Liver (tissue), 9 donors: ENCODE measurements around the gene PHF20. TPM values are rescaled to one million over a fixed set of nuclear protein-coding genes. Genes with fewer than 3 reads are reported as not detected.
"Not testable (repeated sequence)": the region's sequence is repeated elsewhere in the genome, so short reads cannot be mapped to it uniquely, and the experiment has no call there.

Source experiments
- DNase-seq: peaks from one replicate; pipeline ENCODE4 v3.0.0-alpha.2; 2017; ENCODE audit warnings: low spot score
- H3K27ac ChIP-seq, 2 donors: one replicate each; pipeline ENCODE4 v1.7.0; 2013; ENCODE audit warnings: inconsistent platforms in 2 of 2, low read length in 2 of 2, control low read depth in 1 of 2, low read depth in 1 of 2, mild to moderate bottlenecking in 1 of 2
- H3K27me3 ChIP-seq, 4 donors: one replicate each; pipeline versions ENCODE4 v1.6.1 to v1.7.0; 2013; ENCODE audit warnings: low read length in 3 of 4, inconsistent platforms in 1 of 4, mild to moderate bottlenecking in 1 of 4, moderate library complexity in 1 of 4; ENCODE audit not compliant: control insufficient read depth in 4 of 4, insufficient read depth in 4 of 4
- H3K36me3 ChIP-seq, 4 donors: one replicate each; pipeline versions ENCODE4 v1.6.1 to v1.7.0; 2013; ENCODE audit warnings: low read length in 3 of 4, mild to moderate bottlenecking in 3 of 4, low read depth in 1 of 4, moderate library complexity in 1 of 4; ENCODE audit not compliant: control insufficient read depth in 4 of 4, insufficient read depth in 3 of 4
- H3K4me1 ChIP-seq, 4 donors: one replicate each; pipeline versions ENCODE4 v1.6.1 to v1.7.0; 2013; ENCODE audit warnings: low read length in 3 of 4, mild to moderate bottlenecking in 3 of 4, moderate library complexity in 1 of 4; ENCODE audit not compliant: control insufficient read depth in 4 of 4, insufficient read depth in 4 of 4
- H3K4me3 ChIP-seq, 3 donors: one replicate each; pipeline versions ENCODE4 v1.6.1 to v1.7.0; 2013; ENCODE audit warnings: low read length in 3 of 3, control low read depth in 1 of 3, low read depth in 1 of 3, mild to moderate bottlenecking in 1 of 3
- H3K9ac ChIP-seq, 2 donors: one replicate each; pipeline ENCODE4 v1.7.0; 2013; ENCODE audit warnings: low read length in 2 of 2, mild to moderate bottlenecking in 2 of 2, moderate library complexity in 2 of 2, control low read depth in 1 of 2, low read depth in 1 of 2
- H3K9me3 ChIP-seq, 4 donors: one replicate each; pipeline versions ENCODE4 v1.6.1 to v1.7.0; 2013; ENCODE audit warnings: low read length in 3 of 4; ENCODE audit not compliant: control insufficient read depth in 4 of 4
- EGR1 ChIP-seq, 2 donors: IDR thresholded peaks; 2 replicates each; pipeline ENCODE4 v1.6.1; 2016 to 2018; ENCODE audit warnings: antibody characterized with exemption in 2 of 2, low read depth in 2 of 2
- FOXA1 ChIP-seq: IDR thresholded peaks from 2 replicates; pipeline ENCODE4 v1.6.1; 2016; ENCODE audit warnings: antibody characterized with exemption
- GABPA ChIP-seq, 2 donors: IDR thresholded peaks in 1 of 2; conservative IDR thresholded peaks in 1 of 2; 2 replicates each; pipeline ENCODE4 v1.6.1; 2016; ENCODE audit warnings: antibody characterized with exemption in 2 of 2, mild to moderate bottlenecking in 1 of 2, moderate library complexity in 1 of 2
- HNF4A ChIP-seq, 2 donors: conservative IDR thresholded peaks; 2 replicates each; pipeline ENCODE4 v1.6.1; 2016; ENCODE audit warnings: antibody characterized with exemption in 2 of 2, mild to moderate bottlenecking in 2 of 2
- RXRA ChIP-seq, 2 donors: IDR thresholded peaks; 2 replicates each; pipeline ENCODE4 v1.6.1; 2017 to 2018; ENCODE audit warnings: antibody characterized with exemption in 2 of 2, mild to moderate bottlenecking in 1 of 2
- SP1 ChIP-seq: IDR thresholded peaks from 2 replicates; pipeline ENCODE4 v1.6.1; 2018; ENCODE audit warnings: antibody characterized with exemption, mild to moderate bottlenecking
- WGBS: extraction: QIAGEN DNeasy Blood & Tissue Kit; methylation state at CpG from one replicate; pipeline ENCODE4 v1.1.7; 2013; 5-methylcytosine and 5-hydroxymethylcytosine counted together
- polyA plus RNA-seq, 2 donors: library from polyadenylated mRNA; stranded (reverse) in 1 of 2; unstranded in 1 of 2; fragments of 200-250 nt in 1 of 2; fragments of >200 nt in 1 of 2; fragmentation: Nextera tagmentation in 1 of 2; extraction: Ambion mirVana in 1 of 2; gene quantifications; one replicate each; pipeline versions ENCODE4 v1.2.1 to v1.2.3, GENCODE V29; 2013 to 2015
- total RNA-seq, 2 donors: library from RNA; depleted of rRNA; stranded (reverse); fragments of >200 nt; gene quantifications; one replicate each; pipeline ENCODE4 v1.2.3, GENCODE V29; 2014
- TF ChIP-seq, protein P1 (sequence below): IDR thresholded peaks from 2 replicates; pipeline ENCODE4 v1.6.1; 2016; ENCODE audit warnings: antibody characterized with exemption, mild to moderate bottlenecking
- TF ChIP-seq, protein P2 (sequence below): IDR thresholded peaks from 2 replicates; pipeline ENCODE4 v1.6.1; 2016; ENCODE audit warnings: antibody characterized with exemption
- TF ChIP-seq, protein P3 (sequence below): IDR thresholded peaks from 2 replicates; pipeline ENCODE4 v1.6.1; 2016; ENCODE audit warnings: antibody characterized with exemption
- donor health status: healthy.
- donor health status: healthy.
- donor health status: healthy.
- donor health status: healthy.
- donor health status: healthy.

Gene PHF20
- total and polyA plus RNA-seq, 4 donors, result 5.1 to 11.7 (median 10.3) TPM

DNA sequence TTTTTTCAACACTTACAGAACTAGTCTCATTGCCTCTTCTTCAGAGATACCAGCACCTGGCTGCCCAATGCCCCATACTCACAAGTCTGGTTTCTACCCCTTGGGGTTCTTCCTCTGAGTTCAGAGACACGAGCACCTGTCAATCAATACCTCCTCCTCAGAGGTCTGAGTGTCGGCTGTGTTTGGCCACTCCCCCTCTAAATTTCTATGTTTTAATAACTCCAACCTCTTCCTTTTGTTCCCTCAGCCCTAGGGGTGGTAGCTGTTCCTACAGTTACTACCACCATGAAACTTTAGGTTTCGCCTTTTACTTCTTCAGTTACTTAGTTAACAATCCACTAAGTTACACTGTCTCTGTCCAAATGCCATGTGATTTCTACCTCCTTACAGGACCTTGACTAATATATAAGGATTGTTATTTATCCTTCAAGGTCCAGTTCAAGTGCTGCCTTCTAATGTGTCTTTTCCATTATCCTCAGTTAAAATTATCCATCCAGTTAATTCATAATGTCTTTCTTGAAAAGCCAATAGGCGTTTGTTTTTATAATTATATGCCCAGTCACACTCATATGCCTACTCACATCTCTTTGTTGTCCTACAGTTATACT is 14.6 kb upstream of the PHF20 start:
- Histone ChIP-seq H3K27me3 (no peaks in the 10 kb centered on the region), H3K4me3 (no peak overlapping the region), H3K9ac (no peak overlapping the region), H3K36me3 (no peaks in the 10 kb centered on the region), H3K4me1 (no peaks in the 10 kb centered on the region), H3K9me3 (no peaks in the 10 kb centered on the region), H3K27ac (no peak overlapping the region)
- DNase-seq, result no peak
- WGBS, result 76% methylated on average over 4 of the region's 4 CpGs
- TF ChIP-seq FOXA1, result no peak
- TF ChIP-seq, protein P1, sequence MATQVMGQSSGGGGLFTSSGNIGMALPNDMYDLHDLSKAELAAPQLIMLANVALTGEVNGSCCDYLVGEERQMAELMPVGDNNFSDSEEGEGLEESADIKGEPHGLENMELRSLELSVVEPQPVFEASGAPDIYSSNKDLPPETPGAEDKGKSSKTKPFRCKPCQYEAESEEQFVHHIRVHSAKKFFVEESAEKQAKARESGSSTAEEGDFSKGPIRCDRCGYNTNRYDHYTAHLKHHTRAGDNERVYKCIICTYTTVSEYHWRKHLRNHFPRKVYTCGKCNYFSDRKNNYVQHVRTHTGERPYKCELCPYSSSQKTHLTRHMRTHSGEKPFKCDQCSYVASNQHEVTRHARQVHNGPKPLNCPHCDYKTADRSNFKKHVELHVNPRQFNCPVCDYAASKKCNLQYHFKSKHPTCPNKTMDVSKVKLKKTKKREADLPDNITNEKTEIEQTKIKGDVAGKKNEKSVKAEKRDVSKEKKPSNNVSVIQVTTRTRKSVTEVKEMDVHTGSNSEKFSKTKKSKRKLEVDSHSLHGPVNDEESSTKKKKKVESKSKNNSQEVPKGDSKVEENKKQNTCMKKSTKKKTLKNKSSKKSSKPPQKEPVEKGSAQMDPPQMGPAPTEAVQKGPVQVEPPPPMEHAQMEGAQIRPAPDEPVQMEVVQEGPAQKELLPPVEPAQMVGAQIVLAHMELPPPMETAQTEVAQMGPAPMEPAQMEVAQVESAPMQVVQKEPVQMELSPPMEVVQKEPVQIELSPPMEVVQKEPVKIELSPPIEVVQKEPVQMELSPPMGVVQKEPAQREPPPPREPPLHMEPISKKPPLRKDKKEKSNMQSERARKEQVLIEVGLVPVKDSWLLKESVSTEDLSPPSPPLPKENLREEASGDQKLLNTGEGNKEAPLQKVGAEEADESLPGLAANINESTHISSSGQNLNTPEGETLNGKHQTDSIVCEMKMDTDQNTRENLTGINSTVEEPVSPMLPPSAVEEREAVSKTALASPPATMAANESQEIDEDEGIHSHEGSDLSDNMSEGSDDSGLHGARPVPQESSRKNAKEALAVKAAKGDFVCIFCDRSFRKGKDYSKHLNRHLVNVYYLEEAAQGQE, result no peak
- no peak for TF ChIP-seq EGR1 (IDR thresholded peaks at IDR 0.05; ENCODE audit: low read depth in 2 of 2)

DNA sequence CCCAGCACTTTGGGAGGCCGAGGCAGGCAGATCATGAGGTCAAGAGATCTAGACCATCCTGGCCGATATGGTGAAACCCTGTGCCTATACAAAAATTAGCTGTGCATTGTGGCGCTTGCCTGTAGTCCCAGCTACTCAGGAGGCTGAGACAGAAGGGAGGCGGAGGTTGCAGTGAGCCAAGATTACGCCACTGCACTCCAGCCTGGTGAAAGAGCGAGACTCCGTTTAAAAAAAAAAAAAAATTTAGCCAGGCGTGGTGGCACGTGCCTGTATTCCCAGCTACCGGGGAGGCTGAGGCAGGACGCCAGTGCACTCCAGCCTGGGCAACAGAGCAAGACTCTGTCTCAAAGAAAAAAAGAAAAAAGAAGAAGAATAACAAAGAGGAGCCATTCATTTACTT is 10.3 kb upstream of the PHF20 start:
- not testable (repeated sequence) for DNase-seq, H3K9ac ChIP-seq, H3K4me3 ChIP-seq, H3K27me3 ChIP-seq, H3K36me3 ChIP-seq, H3K9me3 ChIP-seq, H3K27ac ChIP-seq, H3K4me1 ChIP-seq
- WGBS, result 91% methylated on average over 11 of the region's 11 CpGs

DNA sequence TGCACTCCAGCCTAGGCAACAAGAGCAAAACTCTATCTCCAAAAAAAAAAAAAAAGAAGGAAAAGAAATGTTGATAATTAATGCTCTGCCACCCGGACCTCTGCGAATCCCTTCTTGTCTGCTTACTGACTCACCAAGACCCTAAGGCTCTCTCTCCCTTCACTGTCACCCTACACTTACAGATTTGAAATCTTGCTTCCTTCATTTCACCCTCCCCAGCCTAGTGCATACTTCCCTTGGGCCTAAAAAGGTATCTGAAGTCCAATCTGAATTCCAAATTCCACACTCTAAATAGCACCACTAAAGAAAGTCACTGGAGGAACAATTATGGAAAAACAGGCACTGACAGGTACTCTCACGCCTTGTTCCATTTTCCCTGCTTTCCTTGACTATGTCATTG is 9.4 kb upstream of the PHF20 start:
- Histone ChIP-seq H3K9ac (no peak overlapping the region), H3K9me3 (no peaks in the 10 kb centered on the region), H3K4me1 (no peaks in the 10 kb centered on the region), H3K4me3 (no peak overlapping the region), H3K27ac (no peak overlapping the region), H3K27me3 (no peaks in the 10 kb centered on the region), H3K36me3 (no peaks in the 10 kb centered on the region)
- TF ChIP-seq SP1 (no peak), HNF4A (conservative IDR thresholded peaks at IDR 0.05) (no peak), RXRA (IDR thresholded peaks at IDR 0.05) (no peak), FOXA1 (no peak), GABPA (IDR thresholded peaks at IDR 0.05 in 1 of 2, conservative IDR thresholded peaks at IDR 0.05 in 1 of 2) (no peak)
- TF ChIP-seq, protein P2, sequence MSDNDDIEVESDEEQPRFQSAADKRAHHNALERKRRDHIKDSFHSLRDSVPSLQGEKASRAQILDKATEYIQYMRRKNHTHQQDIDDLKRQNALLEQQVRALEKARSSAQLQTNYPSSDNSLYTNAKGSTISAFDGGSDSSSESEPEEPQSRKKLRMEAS, result no peak
- TF ChIP-seq, protein P1, result no peak
- TF ChIP-seq, protein P3, sequence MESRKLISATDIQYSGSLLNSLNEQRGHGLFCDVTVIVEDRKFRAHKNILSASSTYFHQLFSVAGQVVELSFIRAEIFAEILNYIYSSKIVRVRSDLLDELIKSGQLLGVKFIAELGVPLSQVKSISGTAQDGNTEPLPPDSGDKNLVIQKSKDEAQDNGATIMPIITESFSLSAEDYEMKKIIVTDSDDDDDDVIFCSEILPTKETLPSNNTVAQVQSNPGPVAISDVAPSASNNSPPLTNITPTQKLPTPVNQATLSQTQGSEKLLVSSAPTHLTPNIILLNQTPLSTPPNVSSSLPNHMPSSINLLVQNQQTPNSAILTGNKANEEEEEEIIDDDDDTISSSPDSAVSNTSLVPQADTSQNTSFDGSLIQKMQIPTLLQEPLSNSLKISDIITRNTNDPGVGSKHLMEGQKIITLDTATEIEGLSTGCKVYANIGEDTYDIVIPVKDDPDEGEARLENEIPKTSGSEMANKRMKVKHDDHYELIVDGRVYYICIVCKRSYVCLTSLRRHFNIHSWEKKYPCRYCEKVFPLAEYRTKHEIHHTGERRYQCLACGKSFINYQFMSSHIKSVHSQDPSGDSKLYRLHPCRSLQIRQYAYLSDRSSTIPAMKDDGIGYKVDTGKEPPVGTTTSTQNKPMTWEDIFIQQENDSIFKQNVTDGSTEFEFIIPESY, result no peak
- no peak for DNase-seq
- WGBS, result 89% methylated on average over 3 of the region's 3 CpGs

DNA sequence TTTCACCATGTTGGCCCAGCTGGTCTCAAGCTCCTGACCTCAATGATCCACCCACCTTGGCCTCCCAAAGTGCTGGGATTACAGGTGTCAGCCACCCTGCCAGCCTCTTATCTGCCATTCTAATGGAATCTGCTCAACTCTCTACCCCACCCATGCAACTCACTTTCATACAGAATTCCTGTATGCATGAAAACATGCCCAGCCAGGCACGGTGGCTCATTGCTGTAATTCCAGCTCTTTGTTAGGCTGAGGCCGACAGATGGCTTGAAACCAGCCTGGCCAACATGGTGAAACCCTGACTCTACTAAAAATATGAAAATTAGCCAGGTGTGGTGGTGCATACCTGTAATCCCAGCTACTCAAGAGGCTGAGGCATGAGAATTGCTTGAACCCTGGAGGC is 6.9 kb upstream of the PHF20 start:
- WGBS, result 96% methylated on average over 2 of the region's 2 CpGs
- H3K9ac ChIP-seq, H3K4me1 ChIP-seq, H3K27me3 ChIP-seq, H3K27ac ChIP-seq, H3K9me3 ChIP-seq, DNase-seq, H3K36me3 ChIP-seq, H3K4me3 ChIP-seq: not testable (repeated sequence)
